ENCODE results near the gene HSH2D.
A peak's percentile ranks its signal among the peaks of the same experiment; 100 is the strongest.

HSH2D gene

GRCh38 chr19:16134510-16134909, 9.0 kb upstream of the HSH2D start:
- DNase-seq (ENCODE audit: low read depth), result no peak
- no peak overlapping the region for H3K4me3 ChIP-seq (ENCODE audit: low read depth, low read length)
- TF ChIP-seq CTCF (IDR thresholded peaks at IDR 0.05; ENCODE audit: low read depth, low read length, missing control alignments), result no peak

GRCh38 chr19:16135430-16136127, 7.9 kb upstream of the HSH2D start:
- no peak for DNase-seq (ENCODE audit: low read depth)
- no peak overlapping the region for H3K4me3 ChIP-seq (ENCODE audit: low read depth, low read length)
- TF ChIP-seq CTCF (IDR thresholded peaks at IDR 0.05; ENCODE audit: low read depth, low read length, missing control alignments), result no peak

GRCh38 chr19:16136185-16136999, 7.1 kb upstream of the HSH2D start:
- no peak overlapping the region for H3K4me3 ChIP-seq (ENCODE audit: low read depth, low read length)
- no peak for DNase-seq (ENCODE audit: low read depth)
- no peak for TF ChIP-seq CTCF (IDR thresholded peaks at IDR 0.05; ENCODE audit: low read depth, low read length, missing control alignments)

DNA sequence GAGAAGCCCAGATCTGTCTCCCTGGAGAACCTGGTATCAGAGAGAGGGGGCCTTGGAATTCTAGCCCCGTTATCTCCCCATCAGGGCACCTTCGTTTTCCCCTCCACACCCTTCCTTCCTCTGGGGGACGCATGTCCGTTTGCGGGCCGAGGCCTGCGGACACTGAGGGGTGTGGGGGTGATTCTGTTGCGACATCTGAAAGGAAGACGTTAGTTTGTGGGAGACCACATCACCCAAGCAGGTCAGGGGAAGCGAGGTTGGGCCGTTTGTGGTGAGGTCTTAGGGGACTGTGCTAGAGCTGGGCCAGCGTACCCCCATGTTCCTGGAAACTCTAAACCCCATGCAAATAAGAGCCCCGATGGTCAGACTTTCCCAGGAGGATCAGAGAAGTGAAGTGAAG, 3.7 kb upstream of the HSH2D start:
- H3K4me3 ChIP-seq (ENCODE audit: low read depth, low read length), result no peak overlapping the region; the same call in 1 of the 2 replicates
- no peak for TF ChIP-seq CTCF (IDR thresholded peaks at IDR 0.05; ENCODE audit: low read depth, low read length, missing control alignments)
- no peak for DNase-seq (ENCODE audit: low read depth)

DNA sequence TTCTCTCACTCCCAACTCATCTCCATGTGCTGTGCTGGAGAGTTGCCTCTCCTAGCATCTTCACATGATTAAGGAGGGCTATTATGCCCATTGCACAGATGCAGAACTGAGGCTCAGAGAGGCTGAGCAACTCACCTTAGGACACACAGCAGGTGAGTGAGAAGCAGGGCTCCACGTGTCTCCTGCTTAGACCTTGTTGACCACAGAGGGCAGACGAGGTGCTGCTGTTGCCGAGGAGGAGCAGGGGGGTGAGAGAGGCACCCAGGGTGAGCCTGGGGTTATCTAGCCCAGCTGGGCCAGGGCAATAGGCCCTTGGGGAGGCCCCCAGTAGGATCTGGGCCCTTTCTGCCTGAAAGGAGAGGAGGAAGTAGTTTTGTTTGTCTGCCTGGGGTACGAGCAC, 2.4 kb upstream of the HSH2D start:
- peak; percentile 84 for DNase-seq (ENCODE audit: low read depth)
- H3K4me3 ChIP-seq (ENCODE audit: low read depth, low read length), result no peak overlapping the region
- TF ChIP-seq CTCF (IDR thresholded peaks at IDR 0.05; ENCODE audit: low read depth, low read length, missing control alignments), result peak; percentile 28

GRCh38 chr19:16142032-16142580, 1.4 kb upstream of the HSH2D start:
- no peak for DNase-seq (ENCODE audit: low read depth)
- H3K4me3 ChIP-seq (ENCODE audit: low read depth, low read length), result no peak overlapping the region
- TF ChIP-seq CTCF (IDR thresholded peaks at IDR 0.05; ENCODE audit: low read depth, low read length, missing control alignments), result no peak

All from GM12864 (cell line).